ENCODE data around the gene ZNF414. TPM values are rescaled to one million over a fixed set of nuclear protein-coding genes. Genes with fewer than 3 reads are reported as not detected.
A peak's percentile ranks its signal among the peaks of the same experiment; 100 is the strongest.

ZNF414 gene
- total RNA-seq, 1 experiment from 2014 or later: 3.8 TPM

- H3K4me1 ChIP-seq (ENCODE audit: low read length): no peaks in the 10 kb centered on the region
- no peaks in the 10 kb centered on the region for H3K9me3 ChIP-seq (ENCODE audit: low read length)
- DNase-seq: no peak
- no peaks in the 10 kb centered on the region for H3K27me3 ChIP-seq (ENCODE audit: low read length)
- no peaks in the 10 kb centered on the region for H4K20me1 ChIP-seq (ENCODE audit: insufficient read depth, low read depth, low read length)
- H3K27ac ChIP-seq (ENCODE audit: low read length): no peak overlapping the region
- no peak overlapping the region for H3K9ac ChIP-seq (ENCODE audit: low read length)
- H2AFZ ChIP-seq (ENCODE audit: low read length): no peak overlapping the region
- no peaks in the 10 kb centered on the region for H3K79me2 ChIP-seq (ENCODE audit: low read length)
- no peaks in the 10 kb centered on the region for H3K36me3 ChIP-seq (ENCODE audit: insufficient read depth, low read length)
- H3K4me3 ChIP-seq (ENCODE audit: low read length): no peak overlapping the region
- no peak overlapping the region for H3K4me2 ChIP-seq (ENCODE audit: low read depth, low read length, poor library complexity, severe bottlenecking)
- H3K9me2 ChIP-seq (replicated peaks; ENCODE audit: insufficient read depth, low read length): no peaks in the 10 kb centered on the region
Observed at GRCh38 chr19:8494158-8494557, 19.8 kb downstream of the ZNF414 start.

- H2AFZ ChIP-seq (ENCODE audit: low read length): no peak overlapping the region
- H3K4me3 ChIP-seq (ENCODE audit: low read length): no peak overlapping the region
- no peaks in the 10 kb centered on the region for H3K36me3 ChIP-seq (ENCODE audit: insufficient read depth, low read length)
- H4K20me1 ChIP-seq (ENCODE audit: insufficient read depth, low read depth, low read length): no peaks in the 10 kb centered on the region
- DNase-seq: peak; percentile 51
- H3K4me1 ChIP-seq (ENCODE audit: low read length): no peaks in the 10 kb centered on the region
- H3K27me3 ChIP-seq (ENCODE audit: low read length): no peaks in the 10 kb centered on the region
- no peaks in the 10 kb centered on the region for H3K9me3 ChIP-seq (ENCODE audit: low read length)
- no peaks in the 10 kb centered on the region for H3K9me2 ChIP-seq (replicated peaks; ENCODE audit: insufficient read depth, low read length)
- H3K79me2 ChIP-seq (ENCODE audit: low read length): no peaks in the 10 kb centered on the region
- no peak overlapping the region for H3K9ac ChIP-seq (ENCODE audit: low read length)
- no peak overlapping the region for H3K4me2 ChIP-seq (ENCODE audit: low read depth, low read length, poor library complexity, severe bottlenecking)
- no peak overlapping the region for H3K27ac ChIP-seq (ENCODE audit: low read length)
Observed at GRCh38 chr19:8491574-8491973, 22.4 kb downstream of the ZNF414 start.

GRCh38 chr19:8490873-8491272, 23.1 kb downstream of the ZNF414 start:
- Histone ChIP-seq H3K4me3 (ENCODE audit: low read length) (no peak overlapping the region), H3K79me2 (ENCODE audit: low read length) (no peaks in the 10 kb centered on the region), H3K9me2 (replicated peaks; ENCODE audit: insufficient read depth, low read length) (no peaks in the 10 kb centered on the region), H3K36me3 (ENCODE audit: insufficient read depth, low read length) (no peaks in the 10 kb centered on the region), H3K27me3 (ENCODE audit: low read length) (no peaks in the 10 kb centered on the region), H2AFZ (ENCODE audit: low read length) (no peak overlapping the region), H3K9ac (ENCODE audit: low read length) (no peak overlapping the region), H3K4me2 (ENCODE audit: low read depth, low read length, poor library complexity, severe bottlenecking) (no peak overlapping the region), H3K4me1 (ENCODE audit: low read length) (no peaks in the 10 kb centered on the region), H3K9me3 (ENCODE audit: low read length) (no peaks in the 10 kb centered on the region), H4K20me1 (ENCODE audit: insufficient read depth, low read depth, low read length) (no peaks in the 10 kb centered on the region), H3K27ac (ENCODE audit: low read length) (no peak overlapping the region)
- DNase-seq: no peak

DNA sequence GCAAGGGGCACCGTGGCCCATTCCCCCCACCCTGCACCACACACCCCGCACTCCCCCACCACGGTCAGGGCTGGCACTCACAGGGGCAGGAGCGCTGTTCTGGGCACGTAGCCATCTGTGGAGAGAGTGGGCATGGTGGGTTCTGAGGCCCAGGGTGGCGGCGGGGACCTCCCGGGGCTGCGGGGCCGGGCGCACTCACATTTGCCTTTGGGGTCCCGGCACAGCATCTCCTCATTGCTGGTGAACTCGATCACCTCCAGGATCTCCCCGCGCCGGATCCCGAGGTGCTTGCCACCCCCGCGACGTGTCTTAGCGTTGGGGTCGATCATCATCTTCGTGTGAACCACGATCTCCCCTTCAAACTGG, 23.6 kb downstream of the ZNF414 start:
- Histone ChIP-seq H3K9me2 (replicated peaks; ENCODE audit: insufficient read depth, low read length) (no peaks in the 10 kb centered on the region), H3K4me2 (ENCODE audit: low read depth, low read length, poor library complexity, severe bottlenecking) (no peak overlapping the region), H3K4me1 (ENCODE audit: low read length) (no peaks in the 10 kb centered on the region), H3K4me3 (ENCODE audit: low read length) (no peak overlapping the region), H3K9me3 (ENCODE audit: low read length) (no peaks in the 10 kb centered on the region), H3K27ac (ENCODE audit: low read length) (no peak overlapping the region), H3K27me3 (ENCODE audit: low read length) (no peaks in the 10 kb centered on the region), H3K79me2 (ENCODE audit: low read length) (no peaks in the 10 kb centered on the region), H3K9ac (ENCODE audit: low read length) (no peak overlapping the region), H4K20me1 (ENCODE audit: insufficient read depth, low read depth, low read length) (peaks cover 3% of the 10 kb centered on the region; the same call in 1 of the 2 replicates), H2AFZ (ENCODE audit: low read length) (no peak overlapping the region), H3K36me3 (ENCODE audit: insufficient read depth, low read length) (no peaks in the 10 kb centered on the region)
- no peak for DNase-seq

DNA sequence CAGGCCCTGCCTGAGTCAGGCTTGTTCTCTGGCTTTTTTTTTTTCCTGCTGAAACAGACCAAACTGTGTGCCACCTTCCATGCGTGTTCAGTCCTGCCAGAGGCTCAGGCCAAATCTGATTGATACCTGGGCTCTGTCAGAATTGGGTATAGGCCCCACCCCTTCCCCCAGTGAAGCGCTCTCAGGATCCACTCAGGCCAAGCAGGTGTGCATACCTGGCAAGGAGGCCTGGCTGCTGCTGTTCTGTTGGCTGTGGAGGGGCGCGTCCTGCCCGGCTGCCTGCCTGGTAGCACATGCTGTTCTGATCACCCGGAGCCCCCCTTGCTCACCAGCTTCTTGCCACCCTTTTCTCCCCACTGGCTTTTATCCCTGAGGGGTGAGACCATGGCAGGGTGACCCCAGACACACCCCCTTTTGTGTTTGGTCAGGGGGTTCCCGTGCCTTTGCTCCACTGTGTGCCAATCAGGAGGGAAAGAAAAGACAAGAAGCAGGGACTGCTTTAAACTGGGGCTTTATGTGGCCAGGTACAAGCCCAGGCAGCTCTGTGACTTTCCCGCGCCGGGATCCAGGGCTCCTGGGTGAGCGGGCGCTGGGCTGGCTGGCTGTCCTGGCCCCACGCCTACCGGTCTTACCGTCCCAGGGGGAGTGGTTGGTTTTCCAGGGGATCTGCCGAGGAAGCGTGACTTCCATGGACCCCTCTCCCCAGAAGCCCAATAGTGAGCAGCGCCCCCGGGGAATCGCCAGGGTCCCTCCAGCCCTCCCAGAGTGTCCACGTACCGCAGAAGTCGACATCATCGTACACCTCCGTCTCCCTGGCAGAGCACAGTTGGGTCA, 24.2 kb downstream of the ZNF414 start:
- Histone ChIP-seq H3K9me2 (replicated peaks; ENCODE audit: insufficient read depth, low read length) (no peaks in the 10 kb centered on the region), H3K4me3 (ENCODE audit: low read length) (no peak overlapping the region), H3K9ac (ENCODE audit: low read length) (no peak overlapping the region), H3K4me2 (ENCODE audit: low read depth, low read length, poor library complexity, severe bottlenecking) (no peak overlapping the region), H3K4me1 (ENCODE audit: low read length) (no peaks in the 10 kb centered on the region), H3K9me3 (ENCODE audit: low read length) (no peaks in the 10 kb centered on the region), H4K20me1 (ENCODE audit: insufficient read depth, low read depth, low read length) (peaks cover 9% of the 10 kb centered on the region; the same call in 1 of the 2 replicates), H3K27ac (ENCODE audit: low read length) (no peak overlapping the region), H2AFZ (ENCODE audit: low read length) (no peak overlapping the region), H3K36me3 (ENCODE audit: insufficient read depth, low read length) (no peaks in the 10 kb centered on the region), H3K27me3 (ENCODE audit: low read length) (no peaks in the 10 kb centered on the region), H3K79me2 (ENCODE audit: low read length) (0 out of 2 replicates have a peak, but pooled peaks cover 4% of the 10 kb centered on the region)
- DNase-seq: no peak

DNA sequence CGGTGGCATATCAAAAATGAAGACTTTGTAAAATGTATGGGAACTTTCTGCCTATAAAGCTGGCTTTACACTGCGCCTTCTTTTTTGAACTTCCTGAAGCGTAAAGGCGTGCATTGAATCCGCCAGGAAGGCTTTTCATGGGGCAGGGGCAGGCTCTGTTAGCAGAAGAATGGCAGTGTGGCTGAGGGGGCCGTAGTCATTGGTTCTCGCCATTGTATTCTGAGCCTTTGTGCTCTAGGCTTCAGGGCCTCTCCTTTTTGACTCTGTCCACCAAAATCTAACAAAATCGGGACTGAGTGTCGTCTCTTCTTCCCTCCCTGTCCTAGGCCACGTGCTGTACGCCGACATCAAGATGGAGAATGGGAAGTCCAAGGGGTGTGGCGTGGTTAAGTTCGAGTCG, 25.6 kb downstream of the ZNF414 start:
- no peaks in the 10 kb centered on the region for H3K4me1 ChIP-seq (ENCODE audit: low read length)
- H3K4me3 ChIP-seq (ENCODE audit: low read length): no peak overlapping the region
- H3K27me3 ChIP-seq (ENCODE audit: low read length): no peaks in the 10 kb centered on the region
- 0 out of 2 replicates have a peak, but pooled peaks cover 4% of the 10 kb centered on the region for H3K79me2 ChIP-seq (ENCODE audit: low read length)
- no peak for DNase-seq
- H3K36me3 ChIP-seq (ENCODE audit: insufficient read depth, low read length): peaks cover 3% of the 10 kb centered on the region; the same call in 1 of the 2 replicates
- H3K9ac ChIP-seq (ENCODE audit: low read length): no peak overlapping the region
- no peaks in the 10 kb centered on the region for H3K9me3 ChIP-seq (ENCODE audit: low read length)
- no peak overlapping the region for H2AFZ ChIP-seq (ENCODE audit: low read length)
- no peaks in the 10 kb centered on the region for H3K9me2 ChIP-seq (replicated peaks; ENCODE audit: insufficient read depth, low read length)
- no peak overlapping the region for H3K4me2 ChIP-seq (ENCODE audit: low read depth, low read length, poor library complexity, severe bottlenecking)
- no peak overlapping the region for H3K27ac ChIP-seq (ENCODE audit: low read length)
- peaks cover 12% of the 10 kb centered on the region for H4K20me1 ChIP-seq (ENCODE audit: insufficient read depth, low read depth, low read length)

DNA sequence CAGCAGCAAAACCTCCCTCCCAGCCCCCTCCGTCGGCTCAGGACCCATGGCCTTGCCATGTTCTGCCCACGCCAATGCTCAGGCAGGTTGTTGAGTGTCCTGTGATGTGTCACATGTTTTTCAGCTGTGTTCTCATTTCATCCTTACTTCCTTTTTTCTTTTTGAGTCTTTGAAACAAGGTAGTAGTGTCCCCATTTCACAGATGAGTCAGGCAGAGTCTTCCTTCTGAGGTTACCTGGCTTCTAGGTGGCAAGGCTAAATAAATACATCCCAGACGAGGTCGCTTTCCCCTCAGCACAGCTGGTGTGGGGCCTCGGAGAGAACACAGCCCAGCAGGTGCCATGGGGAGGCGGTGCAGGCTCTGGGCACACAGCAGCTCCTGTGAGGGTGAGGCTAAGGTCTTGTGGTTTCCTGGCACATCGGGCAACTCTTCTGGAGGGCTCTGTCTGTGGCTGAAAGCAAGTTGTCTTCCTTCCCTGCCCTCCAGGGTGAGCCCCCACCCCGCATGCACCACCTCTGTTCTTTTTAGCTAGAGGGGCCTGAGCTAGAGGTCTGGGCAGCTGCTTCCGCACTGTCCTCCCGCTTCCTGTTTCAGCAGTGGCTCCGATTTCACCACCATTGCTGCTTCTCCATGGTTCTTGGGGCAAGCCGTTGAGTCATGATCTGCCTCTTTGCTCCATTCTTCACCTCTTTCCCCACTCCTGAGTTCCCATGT, 26.7 kb downstream of the ZNF414 start:
- H4K20me1 ChIP-seq (ENCODE audit: insufficient read depth, low read depth, low read length): peaks cover 23% of the 10 kb centered on the region
- no peaks in the 10 kb centered on the region for H3K9me2 ChIP-seq (replicated peaks; ENCODE audit: insufficient read depth, low read length)
- H3K36me3 ChIP-seq (ENCODE audit: insufficient read depth, low read length): peaks cover 13% of the 10 kb centered on the region; the same call in 1 of the 2 replicates
- DNase-seq: no peak
- H3K4me3 ChIP-seq (ENCODE audit: low read length): no peak overlapping the region
- no peak overlapping the region for H3K9ac ChIP-seq (ENCODE audit: low read length)
- H3K9me3 ChIP-seq (ENCODE audit: low read length): no peaks in the 10 kb centered on the region
- no peak overlapping the region for H3K27ac ChIP-seq (ENCODE audit: low read length)
- no peak overlapping the region for H2AFZ ChIP-seq (ENCODE audit: low read length)
- H3K4me1 ChIP-seq (ENCODE audit: low read length): no peaks in the 10 kb centered on the region
- H3K27me3 ChIP-seq (ENCODE audit: low read length): no peaks in the 10 kb centered on the region
- H3K4me2 ChIP-seq (ENCODE audit: low read depth, low read length, poor library complexity, severe bottlenecking): no peak overlapping the region
- H3K79me2 ChIP-seq (ENCODE audit: low read length): peaks cover 11% of the 10 kb centered on the region; the same call in 1 of the 2 replicates

DNA sequence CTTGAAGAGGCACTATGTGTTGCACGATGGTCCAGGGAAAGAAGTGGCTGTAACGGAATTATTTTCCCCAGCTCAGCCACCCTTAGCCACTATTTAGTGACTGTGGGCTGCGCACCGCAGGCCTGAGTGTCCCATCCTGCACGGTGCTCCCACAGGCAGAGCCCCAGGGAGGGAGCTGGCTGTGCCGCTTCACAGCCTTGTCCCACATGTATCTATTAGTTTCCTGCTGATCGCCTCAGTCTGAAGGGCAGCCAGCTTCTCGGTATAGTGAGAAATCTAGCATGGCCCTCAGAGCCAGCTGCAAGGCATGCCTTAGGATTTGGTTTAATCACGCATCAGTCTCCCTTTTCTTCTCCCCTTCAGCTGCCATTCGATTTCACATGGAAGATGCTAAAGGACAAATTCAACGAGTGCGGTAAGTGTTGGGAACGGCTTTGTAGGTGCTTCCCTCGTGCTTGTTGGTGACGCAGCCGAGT, 27.3 kb downstream of the ZNF414 start:
- Histone ChIP-seq H3K9ac (ENCODE audit: low read length) (no peak overlapping the region), H2AFZ (ENCODE audit: low read length) (no peak overlapping the region), H4K20me1 (ENCODE audit: insufficient read depth, low read depth, low read length) (peaks cover 27% of the 10 kb centered on the region), H3K9me3 (ENCODE audit: low read length) (no peaks in the 10 kb centered on the region), H3K9me2 (replicated peaks; ENCODE audit: insufficient read depth, low read length) (no peaks in the 10 kb centered on the region), H3K4me3 (ENCODE audit: low read length) (no peak overlapping the region), H3K4me1 (ENCODE audit: low read length) (no peaks in the 10 kb centered on the region), H3K27ac (ENCODE audit: low read length) (no peak overlapping the region), H3K4me2 (ENCODE audit: low read depth, low read length, poor library complexity, severe bottlenecking) (no peak overlapping the region), H3K36me3 (ENCODE audit: insufficient read depth, low read length) (peaks cover 15% of the 10 kb centered on the region; the same call in 1 of the 2 replicates), H3K27me3 (ENCODE audit: low read length) (no peaks in the 10 kb centered on the region), H3K79me2 (ENCODE audit: low read length) (peaks cover 11% of the 10 kb centered on the region; the same call in 1 of the 2 replicates)
- DNase-seq: no peak
